B cell (primary cell): ENCODE measurements around the gene TTC24. TPM values are rescaled to one million over a fixed set of nuclear protein-coding genes. Genes with fewer than 3 reads are reported as not detected.

Experiments
- ATAC-seq: fragments of 200-7000 bp; cut with Tn5 transposase; one replicate; pipeline ENCODE4 v1.10.0; 2021; ENCODE audit warnings: low read depth, mild to moderate bottlenecking, moderate number of reproducible peaks, moderate library complexity
- CTCF ChIA-PET: fragments of 350-600 bp; sonication (Branson Sonifier 250); formaldehyde crosslinking; loops from one replicate; lab custom pipeline; 2021; ENCODE audit warnings: antibody characterized with exemption, inconsistent platforms; lab: Charles Lee
- POLR2A ChIA-PET: fragments of 350-600 bp; sonication (Branson Sonifier 250); formaldehyde crosslinking; loops from one replicate; lab custom pipeline; 2021; ENCODE audit warnings: antibody characterized with exemption; lab: Charles Lee
- DNase-seq: peaks from one replicate; pipeline ENCODE4 v3.0.0; 2013
- H2AFZ ChIP-seq: 2 replicates; pipeline ENCODE4 v1.6.1; 2012; ENCODE audit warnings: mild to moderate bottlenecking, low read depth, low read length; ENCODE audit not compliant: insufficient read depth, poor library complexity, severe bottlenecking
- H3K27ac ChIP-seq, 2 donors: 1 replicate in 1 of 2; 2 replicates in 1 of 2; pipeline ENCODE4 v1.5.1; 2012 to 2013; ENCODE audit warnings: low read length in 2 of 2, mild to moderate bottlenecking in 2 of 2, moderate library complexity in 1 of 2
- H3K27me3 ChIP-seq, 4 experiments: fragments of 200-600 bp in 1 of 4; sonication (generic) in 1 of 4; replicated peaks in 1 of 4; 1 replicate in 2 of 4; 2 replicates in 2 of 4; pipeline versions ENCODE4 v1.6.1 to v1.7.0; 2013 to 2016; ENCODE audit warnings: low read length in 3 of 4, mild to moderate bottlenecking in 2 of 4, mixed read lengths in 1 of 4, moderate library complexity in 1 of 4; ENCODE audit not compliant: insufficient read depth in 4 of 4, control insufficient read depth in 3 of 4; ENCODE audit errors: control extremely low read depth in 1 of 4
- H3K36me3 ChIP-seq, 2 experiments: replicated peaks in 1 of 2; 1 replicate in 1 of 2; 2 replicates in 1 of 2; pipeline versions ENCODE4 v1.6.1 to v1.7.1; 2013; ENCODE audit warnings: low read length in 1 of 2; ENCODE audit not compliant: insufficient read depth in 2 of 2, control insufficient read depth in 1 of 2; ENCODE audit errors: control extremely low read depth in 1 of 2, extremely low read depth in 1 of 2
- H3K4me1 ChIP-seq, 2 donors: fragments of 200-600 bp in 1 of 2; sonication (generic) in 1 of 2; 1 replicate in 1 of 2; 2 replicates in 1 of 2; pipeline versions ENCODE4 v1.5.1 to v1.6.1; 2013 to 2017; ENCODE audit warnings: low read length in 2 of 2; ENCODE audit not compliant: control insufficient read depth in 2 of 2, insufficient read depth in 2 of 2
- H3K4me2 ChIP-seq: replicated peaks from 2 replicates; pipeline ENCODE3; 2012; ENCODE audit warnings: mild to moderate bottlenecking, low read depth, low read length; ENCODE audit not compliant: poor library complexity, severe bottlenecking
- H3K4me3 ChIP-seq, 5 experiments: fragments of 200-600 bp in 1 of 5; sonication (generic) in 1 of 5; 1 replicate in 3 of 5; 2 replicates in 2 of 5; pipeline versions ENCODE4 v1.5.1 to v1.7.0; 2011 to 2016; ENCODE audit warnings: low read length in 4 of 5, mild to moderate bottlenecking in 4 of 5, low read depth in 2 of 5, control low read depth in 1 of 5, moderate library complexity in 1 of 5; ENCODE audit not compliant: insufficient read depth in 1 of 5; ENCODE audit errors: control extremely low read depth in 1 of 5, extremely low read depth in 1 of 5
- H3K79me2 ChIP-seq: fragments of 200-600 bp; sonication (generic); one replicate; pipeline ENCODE4 v1.6.0; 2016; ENCODE audit warnings: low read length; ENCODE audit not compliant: control insufficient read depth, insufficient read depth
- H3K9ac ChIP-seq: fragments of 200-600 bp; sonication (generic); 2 replicates; pipeline ENCODE4 v1.6.1; 2017; ENCODE audit warnings: mild to moderate bottlenecking, low read length, moderate library complexity
- H3K9me3 ChIP-seq, 3 donors: one replicate each; pipeline versions ENCODE4 v1.6.1 to v1.7.1; 2013; ENCODE audit warnings: low read length in 2 of 3; ENCODE audit not compliant: control insufficient read depth in 2 of 3, insufficient read depth in 1 of 3; ENCODE audit errors: control extremely low read depth in 1 of 3
- H4K20me1 ChIP-seq: 2 replicates; pipeline ENCODE4 v1.6.0; 2012; ENCODE audit warnings: mild to moderate bottlenecking, low read length; ENCODE audit not compliant: insufficient read depth, control insufficient read depth, poor library complexity, severe bottlenecking
- H3K27ac Mint-ChIP-seq: one replicate; pipeline ENCODE4 v1.8.0; 2021; ENCODE audit warnings: mixed read lengths
- H3K27me3 Mint-ChIP-seq: one replicate; pipeline ENCODE4 v1.8.0; 2021; ENCODE audit warnings: mixed read lengths
- H3K4me1 Mint-ChIP-seq: one replicate; pipeline ENCODE4 v1.8.0; 2021; ENCODE audit warnings: mixed read lengths
- H3K4me3 Mint-ChIP-seq: one replicate; pipeline ENCODE4 v1.8.0; 2021; ENCODE audit warnings: mixed read lengths
- H3K9me3 Mint-ChIP-seq: one replicate; pipeline ENCODE4 v1.8.0; 2022; ENCODE audit warnings: mixed read lengths; ENCODE audit not compliant: insufficient read depth
- CTCF ChIP-seq: fragments of 200-600 bp; IDR thresholded peaks from one replicate; pipeline ENCODE4 v1.8.0; 2022; ENCODE audit warnings: antibody characterized with exemption, mild to moderate bottlenecking
- EZH2 ChIP-seq: IDR thresholded peaks from 2 replicates; pipeline ENCODE4 v1.6.1; 2012; ENCODE audit warnings: borderline replicate concordance, low read depth, mild to moderate bottlenecking, moderate library complexity, low read length; ENCODE audit not compliant: insufficient read depth, poor library complexity, severe bottlenecking
- WGBS: methylation state at CpG from one replicate; pipeline ENCODE4 v1.1.5; 2013; ENCODE audit warnings: missing lambda C conversion rate; ENCODE audit not compliant: insufficient coverage; 5-methylcytosine and 5-hydroxymethylcytosine counted together
- intact Hi-C: fragments of 100-400 bp; cut with micrococcal nuclease; formaldehyde crosslinking; loops from one replicate; pipeline ENCODE4 v1.10.0; 2022
- polyA plus RNA-seq: library from polyadenylated mRNA; depleted of rRNA; stranded (reverse); fragments of >200 nt; gene quantifications from 2 replicates; pipeline ENCODE4 v1.2.3, GENCODE V29; 2012
- total RNA-seq, 2 donors: library from RNA; stranded (reverse); fragments of 120-200 nt in 1 of 2; gene quantifications; 1 replicate in 1 of 2; 2 replicates in 1 of 2; pipeline versions ENCODE4 v1.2.3 to v1.2.4, GENCODE V29; 2013 to 2022

Gene TTC24
- total and polyA plus RNA-seq, 2 donors (not counting 1 experiment from before 2014, with no cell fraction given) = 24.3 to 29.8 TPM

- H3K27me3 Mint-ChIP-seq = no peaks in the 10 kb centered on the region
- Histone ChIP-seq H3K79me2 (peaks cover 24% of the 10 kb centered on the region), H3K27ac (no peak overlapping the region), H3K27me3 (no peaks in the 10 kb centered on the region), H3K4me2 (no peak overlapping the region), H3K9ac (no peak overlapping the region), H3K9me3 (no peaks in the 10 kb centered on the region), H3K4me3 (no peak overlapping the region), H3K36me3 (peaks cover 0 to 20% of the 10 kb centered on the region in 2 experiments), H4K20me1 (peaks cover 8% of the 10 kb centered on the region), H2AFZ (no peak overlapping the region), H3K4me1 (peaks cover 18 to 23% of the 10 kb centered on the region in 2 donors)
- ChIA-PET POLR2A (no interaction called here), CTCF (interaction anchor here (0.7 to 1.6 kb wide), 2 partner anchors 13 to 109 kb away, joined by 3 to 6 read pairs; no protein-coding TSS in a partner anchor)
- WGBS = no CpG with 5 or more reads among the region's 5 CpGs
- no peaks in the 10 kb centered on the region for H3K9me3 Mint-ChIP-seq
- ATAC-seq (no peak), DNase-seq (no peak)
- intact Hi-C loops = no loop called here
- H3K4me3 Mint-ChIP-seq = no peak overlapping the region
- TF ChIP-seq EZH2 = no peak
- no peak for TF ChIP-seq CTCF
- no peak overlapping the region for H3K27ac Mint-ChIP-seq
- H3K4me1 Mint-ChIP-seq = peaks cover 22% of the 10 kb centered on the region
Measured at GRCh38 chr1:156589546-156589945, 10.0 kb downstream of the TTC24 start.

- Histone ChIP-seq H4K20me1 (peaks cover 8% of the 10 kb centered on the region), H3K4me1 (peaks cover 18 to 22% of the 10 kb centered on the region in 2 donors), H3K9ac (peak overlapping the region; percentile 81), H3K4me3 (peak overlapping the region in 1 of 5 experiments; percentile 69), H3K27me3 (no peaks in the 10 kb centered on the region), H3K36me3 (peaks cover 0 to 26% of the 10 kb centered on the region in 2 experiments), H3K9me3 (no peaks in the 10 kb centered on the region), H3K27ac (peak overlapping the region; percentile 80 to 88), H2AFZ (peak overlapping the region; percentile 94), H3K79me2 (peaks cover 14% of the 10 kb centered on the region), H3K4me2 (peak overlapping the region; percentile 98)
- DNase-seq = no peak
- Mint-ChIP-seq H3K4me1 (peaks cover 25% of the 10 kb centered on the region), H3K4me3 (peak overlapping the region; percentile 26), H3K27ac (peak overlapping the region; percentile 96), H3K27me3 (no peaks in the 10 kb centered on the region), H3K9me3 (no peaks in the 10 kb centered on the region)
- ATAC-seq = no peak
- TF ChIP-seq EZH2 = no peak
- no peak for TF ChIP-seq CTCF
- 90% methylated on average over 5 of the region's 10 CpGs for WGBS
- CTCF ChIA-PET = interaction anchor here (0.8 to 10.9 kb wide), 14 partner anchors 8 to 205 kb away, joined by 3 to 80 read pairs (median 6); partner anchors contain the start of genes GPATCH4, HAPLN2 and MEF2D
- POLR2A ChIA-PET = interaction anchor here (1.5 to 2.1 kb wide), 3 partner anchors 18 to 98 kb away, joined by 4 to 12 read pairs (median 8); partner anchors contain the start of gene MEF2D
- intact Hi-C loops = loop anchor here (1.0 kb wide), 2 partner anchors 8 to 11 kb away; partner anchors contain the start of gene GPATCH4
Measured at GRCh38 chr1:156590326-156591180, 11.0 kb downstream of the TTC24 start.
